ENCODE data around the gene KIF20A. TPM values are rescaled to one million over a fixed set of nuclear protein-coding genes. Genes with fewer than 3 reads are reported as not detected.

The KIF20A gene
- total RNA-seq, 1 experiment from 2014 or later, result 84.9 TPM

- H3K36me3 Mint-ChIP-seq (ENCODE audit: insufficient read depth, unreplicated experiment), result no peaks in the 10 kb centered on the region
- no peak for TF ChIP-seq CTCF (IDR thresholded peaks at IDR 0.05; ENCODE audit: insufficient read depth in 1 of 2, low read depth in 1 of 2, low read length in 1 of 2, severe bottlenecking in 1 of 2, unreplicated experiment in 1 of 2)
- no peak within 1 kb of the TSS for H3K27ac Mint-ChIP-seq (ENCODE audit: unreplicated experiment)
- Histone ChIP-seq H3K9me3 (no peaks in the 10 kb centered on the region), H3K36me3 (ENCODE audit: control insufficient read depth, insufficient read depth, low read length) (no peaks in the 10 kb centered on the region), H3K27me3 (replicated peaks; ENCODE audit: control insufficient read depth, insufficient read depth, low read length) (no peaks in the 10 kb centered on the region), H3K4me3 (ENCODE audit: low read depth, low read length) (no peak within 1 kb of the TSS), H3K4me1 (no peaks in the 10 kb centered on the region)
- intact Hi-C loops (cut with micrococcal nuclease; ENCODE audit: unreplicated experiment), result no loop called here
- no peak within 1 kb of the TSS for H3K4me3 Mint-ChIP-seq (ENCODE audit: unreplicated experiment)
- H3K9me3 Mint-ChIP-seq (ENCODE audit: unreplicated experiment), result no peaks in the 10 kb centered on the region
- POLR2A ChIA-PET, result interaction anchor here (0.6 kb wide), 1 partner anchor 105 kb away, joined by 3 read pairs; no protein-coding TSS in a partner anchor
- H3K4me1 Mint-ChIP-seq (ENCODE audit: low read depth, unreplicated experiment), result no peaks in the 10 kb centered on the region
- BruUV-seq (replicated peaks), result no TSS peak
- CTCF ChIA-PET, result interaction anchor here (0.9 kb wide), 1 partner anchor 62 kb away, joined by 3 read pairs; no protein-coding TSS in a partner anchor
- H3K27me3 Mint-ChIP-seq (ENCODE audit: insufficient read depth, unreplicated experiment), result no peaks in the 10 kb centered on the region
- no peak for DNase-seq
These were observed 39.7 kb upstream of the KIF20A start, which contains the start of gene NME5 for GRCh38 chr5:138138949-138139780. NME5 (minus strand) TSS chr5:138139428; CDS start chr5:138138780, 648 bp downstream.

- H3K4me1 ChIP-seq, result no peaks in the 10 kb centered on the region
- Mint-ChIP-seq H3K9me3 (ENCODE audit: unreplicated experiment) (no peaks in the 10 kb centered on the region), H3K36me3 (ENCODE audit: insufficient read depth, unreplicated experiment) (no peaks in the 10 kb centered on the region), H3K4me3 (ENCODE audit: unreplicated experiment) (no peak overlapping the region), H3K4me1 (ENCODE audit: low read depth, unreplicated experiment) (no peaks in the 10 kb centered on the region), H3K27ac (ENCODE audit: unreplicated experiment) (no peak overlapping the region), H3K27me3 (ENCODE audit: insufficient read depth, unreplicated experiment) (no peaks in the 10 kb centered on the region)
- H3K27me3 ChIP-seq (replicated peaks; ENCODE audit: control insufficient read depth, insufficient read depth, low read length), result no peaks in the 10 kb centered on the region
- CTCF ChIA-PET, result interaction anchor here (0.9 kb wide), 1 partner anchor 63 kb away, joined by 3 read pairs; no protein-coding TSS in a partner anchor
- no peak for TF ChIP-seq CTCF (IDR thresholded peaks at IDR 0.05; ENCODE audit: insufficient read depth in 1 of 2, low read depth in 1 of 2, low read length in 1 of 2, severe bottlenecking in 1 of 2, unreplicated experiment in 1 of 2)
- POLR2A ChIA-PET, result no interaction called here
- no peaks in the 10 kb centered on the region for H3K9me3 ChIP-seq
- no peak for DNase-seq
- no TSS peak for BruUV-seq (replicated peaks)
- H3K36me3 ChIP-seq (ENCODE audit: control insufficient read depth, insufficient read depth, low read length), result no peaks in the 10 kb centered on the region
- H3K4me3 ChIP-seq (ENCODE audit: low read depth, low read length), result no peak overlapping the region
- intact Hi-C loops (cut with micrococcal nuclease; ENCODE audit: unreplicated experiment), result no loop called here
These were observed 39.2 kb upstream of the KIF20A start for GRCh38 chr5:138139781-138140090.

- Mint-ChIP-seq H3K4me3 (ENCODE audit: unreplicated experiment) (no peak overlapping the region), H3K9me3 (ENCODE audit: unreplicated experiment) (no peaks in the 10 kb centered on the region), H3K36me3 (ENCODE audit: insufficient read depth, unreplicated experiment) (no peaks in the 10 kb centered on the region), H3K4me1 (ENCODE audit: low read depth, unreplicated experiment) (no peaks in the 10 kb centered on the region), H3K27me3 (ENCODE audit: insufficient read depth, unreplicated experiment) (no peaks in the 10 kb centered on the region), H3K27ac (ENCODE audit: unreplicated experiment) (no peak overlapping the region)
- CTCF ChIA-PET, result interaction anchor here (0.9 kb wide), 1 partner anchor 64 kb away, joined by 3 read pairs; no protein-coding TSS in a partner anchor
- Histone ChIP-seq H3K36me3 (ENCODE audit: control insufficient read depth, insufficient read depth, low read length) (no peaks in the 10 kb centered on the region), H3K27me3 (replicated peaks; ENCODE audit: control insufficient read depth, insufficient read depth, low read length) (no peaks in the 10 kb centered on the region), H3K4me1 (no peaks in the 10 kb centered on the region), H3K9me3 (no peaks in the 10 kb centered on the region), H3K4me3 (ENCODE audit: low read depth, low read length) (no peak overlapping the region)
- DNase-seq, result no peak
- no peak for TF ChIP-seq CTCF (IDR thresholded peaks at IDR 0.05; ENCODE audit: insufficient read depth in 1 of 2, low read depth in 1 of 2, low read length in 1 of 2, severe bottlenecking in 1 of 2, unreplicated experiment in 1 of 2)
- BruUV-seq (replicated peaks), result no TSS peak
- POLR2A ChIA-PET, result no interaction called here
- intact Hi-C loops (cut with micrococcal nuclease; ENCODE audit: unreplicated experiment), result no loop called here
These were observed 38.6 kb upstream of the KIF20A start for GRCh38 chr5:138140268-138140667.

All from Caco-2 (cell line).